Neural cell (in vitro differentiated cells): ENCODE measurements around the gene KRTAP10-5.

ENCODE experiments used
- EZH2 ChIP-seq: fragments of 200-600, 300-800 bp; shearing (Covaris generic), sonication (generic); IDR thresholded peaks from 2 replicates; pipeline ENCODE4 v1.6.1; 2014; ENCODE audit warnings: antibody characterized with exemption, low read length, borderline replicate concordance, mild to moderate bottlenecking; ENCODE audit not compliant: insufficient read depth, poor library complexity, severe bottlenecking
- POLR2AphosphoS5 ChIP-seq: IDR thresholded peaks from 2 replicates; pipeline ENCODE4 v1.6.1; 2012
- SMC3 ChIP-seq: fragments of 450-650 bp; conservative IDR thresholded peaks from 2 replicates; pipeline ENCODE4 v1.6.1; 2014; ENCODE audit warnings: antibody characterized with exemption, mild to moderate bottlenecking, moderate library complexity; ENCODE audit not compliant: poor library complexity
- TF ChIP-seq, protein P1 (sequence below): fragments of 450-650 bp; IDR thresholded peaks from 2 replicates; pipeline ENCODE4 v1.5.1; 2014; ENCODE audit warnings: antibody characterized with exemption, mild to moderate bottlenecking, moderate library complexity; ENCODE audit not compliant: poor library complexity, severe bottlenecking

DNA sequence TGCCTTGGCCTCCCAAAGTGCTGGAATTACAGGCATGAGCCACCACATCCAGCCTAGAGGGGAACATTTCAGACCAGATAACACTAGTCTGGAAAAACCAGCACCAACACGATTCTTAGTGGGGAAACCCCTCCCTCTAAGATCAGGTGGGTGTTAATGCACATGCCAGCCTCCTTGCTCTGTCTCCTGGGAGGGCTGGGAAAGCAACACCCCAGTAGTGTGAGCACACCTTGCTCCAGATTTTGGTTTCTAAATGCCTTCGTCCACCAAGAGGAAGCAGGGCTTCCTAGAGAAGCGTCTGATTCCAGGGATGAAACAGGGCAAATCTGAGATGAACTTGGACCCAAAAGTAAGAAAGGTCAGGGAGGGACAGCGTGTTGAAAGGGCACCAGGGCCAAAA, 9.1 kb downstream of the KRTAP10-5 start:
- TF ChIP-seq, protein P1, sequence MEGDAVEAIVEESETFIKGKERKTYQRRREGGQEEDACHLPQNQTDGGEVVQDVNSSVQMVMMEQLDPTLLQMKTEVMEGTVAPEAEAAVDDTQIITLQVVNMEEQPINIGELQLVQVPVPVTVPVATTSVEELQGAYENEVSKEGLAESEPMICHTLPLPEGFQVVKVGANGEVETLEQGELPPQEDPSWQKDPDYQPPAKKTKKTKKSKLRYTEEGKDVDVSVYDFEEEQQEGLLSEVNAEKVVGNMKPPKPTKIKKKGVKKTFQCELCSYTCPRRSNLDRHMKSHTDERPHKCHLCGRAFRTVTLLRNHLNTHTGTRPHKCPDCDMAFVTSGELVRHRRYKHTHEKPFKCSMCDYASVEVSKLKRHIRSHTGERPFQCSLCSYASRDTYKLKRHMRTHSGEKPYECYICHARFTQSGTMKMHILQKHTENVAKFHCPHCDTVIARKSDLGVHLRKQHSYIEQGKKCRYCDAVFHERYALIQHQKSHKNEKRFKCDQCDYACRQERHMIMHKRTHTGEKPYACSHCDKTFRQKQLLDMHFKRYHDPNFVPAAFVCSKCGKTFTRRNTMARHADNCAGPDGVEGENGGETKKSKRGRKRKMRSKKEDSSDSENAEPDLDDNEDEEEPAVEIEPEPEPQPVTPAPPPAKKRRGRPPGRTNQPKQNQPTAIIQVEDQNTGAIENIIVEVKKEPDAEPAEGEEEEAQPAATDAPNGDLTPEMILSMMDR: no peak
- TF ChIP-seq EZH2: no peak
- no peak for TF ChIP-seq POLR2AphosphoS5
- no peak for TF ChIP-seq SMC3
